ACC112 (cell line): Measurements from ENCODE around the gene DYNC1H1.

Source experiments
- H2AFZ ChIP-seq: fragments of 200-600 bp; sonication (generic); one replicate; pipeline ENCODE4 v1.6.0; 2017; ENCODE audit warnings: antibody characterized with exemption, low read length; ENCODE audit not compliant: unreplicated experiment
- H3K27ac ChIP-seq: fragments of 200-600 bp; sonication (generic); 2 replicates; pipeline ENCODE4 v1.5.1; 2014; ENCODE audit warnings: low read depth, mild to moderate bottlenecking, antibody characterized with exemption, low read length, moderate library complexity
- H3K27me3 ChIP-seq: fragments of 200-600 bp; sonication (generic); 2 replicates; pipeline ENCODE4 v1.6.1; 2014; ENCODE audit warnings: mild to moderate bottlenecking, antibody characterized with exemption, low read length, moderate library complexity, mixed read lengths; ENCODE audit not compliant: insufficient read depth
- H3K36me3 ChIP-seq: fragments of 200-600 bp; sonication (generic); 2 replicates; pipeline ENCODE4 v1.6.1; 2016; ENCODE audit warnings: mild to moderate bottlenecking, antibody characterized with exemption, low read length, moderate library complexity, mixed read lengths; ENCODE audit not compliant: insufficient read depth
- H3K4me1 ChIP-seq: fragments of 200-600 bp; sonication (generic); one replicate; pipeline ENCODE4 v1.6.1; 2016; ENCODE audit warnings: low read length, mixed read lengths; ENCODE audit not compliant: insufficient read depth, unreplicated experiment, control insufficient read depth
- H3K4me3 ChIP-seq: fragments of 200-600 bp; sonication (generic); 2 replicates; pipeline ENCODE4 v1.5.1; 2014; ENCODE audit warnings: mild to moderate bottlenecking, low read depth, low read length
- H3K79me2 ChIP-seq: fragments of 200-600 bp; sonication (generic); one replicate; pipeline ENCODE4 v1.6.0; 2016; ENCODE audit warnings: low read length; ENCODE audit not compliant: control insufficient read depth, unreplicated experiment, insufficient read depth

DYNC1H1 gene

GRCh38 chr14:102015771-102016170, 51.4 kb downstream of the DYNC1H1 start:
- Histone ChIP-seq H3K4me3 (no peak overlapping the region), H3K4me1 (peaks cover 12% of the 10 kb centered on the region), H3K79me2 (peaks cover 3% of the 10 kb centered on the region), H3K36me3 (peaks cover 79% of the 10 kb centered on the region), H3K27me3 (no peaks in the 10 kb centered on the region), H3K27ac (no peak overlapping the region), H2AFZ (no peak overlapping the region)

- H3K79me2 ChIP-seq: peaks cover 3% of the 10 kb centered on the region
- H3K27ac ChIP-seq: no peak overlapping the region
- H3K4me3 ChIP-seq: no peak overlapping the region
- peaks cover 12% of the 10 kb centered on the region for H3K4me1 ChIP-seq
- peaks cover 77% of the 10 kb centered on the region for H3K36me3 ChIP-seq
- H2AFZ ChIP-seq: no peak overlapping the region
- no peaks in the 10 kb centered on the region for H3K27me3 ChIP-seq
These were observed 52.2 kb downstream of the DYNC1H1 start for GRCh38 chr14:102016420-102017090.

GRCh38 chr14:102018251-102018650, 53.9 kb downstream of the DYNC1H1 start:
- H3K27ac ChIP-seq: no peak overlapping the region
- no peak overlapping the region for H2AFZ ChIP-seq
- peaks cover 12% of the 10 kb centered on the region for H3K4me1 ChIP-seq
- H3K36me3 ChIP-seq: peaks cover 76% of the 10 kb centered on the region
- H3K4me3 ChIP-seq: no peak overlapping the region
- H3K27me3 ChIP-seq: no peaks in the 10 kb centered on the region
- H3K79me2 ChIP-seq: no peaks in the 10 kb centered on the region

DNA sequence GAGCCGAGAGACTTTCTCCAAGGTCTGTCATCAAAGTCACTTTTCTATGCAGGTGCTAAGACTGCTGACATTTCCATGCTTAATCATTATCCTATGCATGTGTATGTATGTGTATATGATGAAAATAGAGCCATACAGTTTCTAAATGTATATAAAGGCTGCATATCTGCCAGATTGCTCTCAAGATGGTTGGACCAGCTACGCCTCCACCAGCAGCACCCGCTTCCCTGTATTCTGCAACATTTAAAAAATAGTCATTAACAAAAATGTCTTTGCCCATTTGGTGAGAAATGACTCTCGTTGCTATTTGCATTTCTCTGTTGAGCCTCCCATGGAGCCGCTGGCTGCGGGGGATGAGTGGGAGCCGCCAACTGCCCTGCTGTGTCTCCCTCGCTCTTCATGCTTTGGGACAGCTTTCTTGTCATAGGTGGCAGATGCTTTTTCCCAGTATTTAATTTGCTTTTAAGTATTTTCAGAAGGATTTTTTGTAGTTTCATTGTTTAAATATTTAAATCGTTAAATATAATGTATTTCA, 54.7 kb downstream of the DYNC1H1 start:
- H3K79me2 ChIP-seq: no peaks in the 10 kb centered on the region
- H3K36me3 ChIP-seq: peaks cover 74% of the 10 kb centered on the region
- H2AFZ ChIP-seq: no peak overlapping the region
- no peaks in the 10 kb centered on the region for H3K27me3 ChIP-seq
- peaks cover 12% of the 10 kb centered on the region for H3K4me1 ChIP-seq
- H3K27ac ChIP-seq: no peak overlapping the region
- no peak overlapping the region for H3K4me3 ChIP-seq

DNA sequence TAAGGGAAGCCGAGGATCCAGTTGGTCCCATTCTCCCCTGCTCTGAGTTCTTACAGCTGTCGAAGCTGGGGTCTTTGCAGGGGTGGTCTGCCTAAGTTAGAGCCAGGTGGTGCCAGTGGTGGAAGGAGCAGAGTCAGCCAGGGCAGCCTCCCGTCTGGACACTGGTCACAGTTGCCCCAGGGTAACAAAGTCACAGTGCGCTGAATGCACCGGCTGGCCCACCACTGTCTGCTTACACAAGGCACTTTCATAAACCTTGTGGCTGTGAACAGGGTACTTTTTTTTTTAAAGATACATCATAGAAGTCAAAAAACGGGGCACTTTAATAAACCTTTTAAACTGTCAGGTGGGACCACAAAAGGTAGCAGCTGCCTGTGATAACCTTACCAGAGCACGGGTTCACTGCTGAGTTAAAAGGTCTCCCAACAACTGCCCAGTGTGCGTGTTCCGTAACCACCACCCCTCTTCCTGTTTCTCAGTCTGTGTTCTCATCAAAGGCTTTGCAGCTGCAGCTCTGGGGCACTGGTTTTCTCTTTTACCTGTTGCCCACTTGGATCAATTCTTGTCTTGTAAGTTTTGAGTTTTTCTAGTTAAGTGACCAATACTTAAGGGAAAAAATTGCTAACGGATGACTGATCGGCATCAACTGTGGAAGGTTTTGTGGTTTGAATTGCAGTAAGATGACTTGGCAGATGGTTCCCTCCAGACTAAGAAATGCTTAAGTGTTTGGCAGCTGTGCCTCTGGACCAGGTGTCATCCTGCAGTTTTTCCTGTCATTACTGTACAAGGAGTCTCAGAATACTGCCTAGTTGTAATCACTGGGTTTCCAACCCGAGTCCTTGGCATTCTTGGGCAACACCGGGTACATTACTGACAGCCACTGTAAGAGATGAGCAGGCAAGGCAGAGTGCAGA, 55.9 kb downstream of the DYNC1H1 start:
- H3K36me3 ChIP-seq: peaks cover 65% of the 10 kb centered on the region

GRCh38 chr14:102026934-102027333, 62.6 kb downstream of the DYNC1H1 start:
- peaks cover 12% of the 10 kb centered on the region for H3K4me1 ChIP-seq
- H3K36me3 ChIP-seq: peaks cover 63% of the 10 kb centered on the region
- H3K4me3 ChIP-seq: no peak overlapping the region
- no peak overlapping the region for H2AFZ ChIP-seq
- no peaks in the 10 kb centered on the region for H3K27me3 ChIP-seq
- no peak overlapping the region for H3K27ac ChIP-seq
- H3K79me2 ChIP-seq: peaks cover 6% of the 10 kb centered on the region

More for the DNA sequence above, 55.9 kb downstream of the DYNC1H1 start:
- no peak overlapping the region for H2AFZ ChIP-seq
- peaks cover 12% of the 10 kb centered on the region for H3K4me1 ChIP-seq
- peak overlapping the region; percentile 11 for H3K27ac ChIP-seq
- no peak overlapping the region for H3K4me3 ChIP-seq
- H3K79me2 ChIP-seq: no peaks in the 10 kb centered on the region
- no peaks in the 10 kb centered on the region for H3K27me3 ChIP-seq

DNA sequence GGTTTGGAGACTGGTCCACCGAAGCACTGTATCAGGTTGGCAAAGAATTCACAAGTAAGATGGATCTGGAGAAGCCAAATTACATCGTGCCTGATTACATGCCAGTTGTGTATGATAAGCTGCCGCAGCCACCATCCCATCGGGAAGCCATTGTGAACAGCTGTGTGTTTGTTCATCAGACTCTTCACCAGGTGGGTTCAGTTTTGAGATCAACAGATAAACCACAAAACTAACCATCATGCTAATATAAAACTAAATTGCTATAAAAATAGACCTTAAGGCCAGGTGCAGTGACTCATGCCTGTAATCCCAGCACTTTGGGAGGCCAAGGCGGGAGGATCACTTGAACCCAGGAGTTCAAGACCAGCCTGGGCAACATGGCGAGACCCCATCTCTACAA, 63.6 kb downstream of the DYNC1H1 start:
- H3K36me3 ChIP-seq: peaks cover 66% of the 10 kb centered on the region
- no peaks in the 10 kb centered on the region for H3K27me3 ChIP-seq
- H3K27ac ChIP-seq: no peak overlapping the region

DNA sequence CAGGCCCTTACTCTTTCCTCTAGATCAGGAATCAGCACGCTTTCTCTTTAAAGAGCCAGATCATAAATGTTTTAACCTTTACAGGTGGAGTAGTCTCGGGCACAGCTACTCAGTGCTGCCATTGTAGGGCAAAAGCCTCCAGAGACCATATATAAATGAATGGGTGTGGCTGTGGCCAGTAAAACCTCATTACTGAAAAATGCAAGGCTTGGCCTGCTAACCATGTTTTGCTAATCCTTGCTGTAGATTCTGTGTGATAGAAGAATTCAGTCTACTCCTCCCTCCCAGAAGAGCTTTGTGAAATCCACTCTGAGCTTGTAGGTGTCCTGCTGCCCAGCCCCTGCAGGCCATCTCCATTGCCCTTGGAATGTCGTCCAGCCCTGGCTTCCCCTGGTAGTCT, 64.4 kb downstream of the DYNC1H1 start:
- Histone ChIP-seq H3K4me3 (no peak overlapping the region), H3K79me2 (peaks cover 6% of the 10 kb centered on the region), H2AFZ (no peak overlapping the region), H3K27me3 (no peaks in the 10 kb centered on the region), H3K27ac (peak overlapping the region; percentile 50), H3K4me1 (peaks cover 12% of the 10 kb centered on the region), H3K36me3 (peaks cover 67% of the 10 kb centered on the region)

More for the DNA sequence above, 63.6 kb downstream of the DYNC1H1 start:
- H3K79me2 ChIP-seq: peaks cover 6% of the 10 kb centered on the region
- H3K4me1 ChIP-seq: peaks cover 12% of the 10 kb centered on the region
- no peak overlapping the region for H3K4me3 ChIP-seq
- H2AFZ ChIP-seq: no peak overlapping the region

DNA sequence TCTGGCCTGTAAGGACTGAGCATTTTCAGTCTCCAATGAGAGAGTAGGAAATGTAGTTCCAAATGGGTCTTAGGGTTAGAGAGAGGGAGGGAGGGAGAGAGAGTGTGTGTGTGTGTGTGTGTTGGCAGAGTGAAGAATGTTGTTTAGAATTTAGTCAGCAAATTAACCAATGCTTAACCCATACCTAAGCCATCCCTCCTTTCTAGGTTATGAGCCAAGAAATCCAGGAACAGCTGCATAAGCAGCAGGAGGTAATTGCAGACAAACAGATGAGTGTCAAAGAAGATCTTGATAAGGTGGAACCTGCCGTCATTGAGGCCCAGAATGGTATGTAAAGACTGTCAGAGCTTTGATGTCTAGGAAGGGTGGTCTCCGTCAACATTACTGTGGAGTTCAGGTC, 65.6 kb downstream of the DYNC1H1 start:
- Histone ChIP-seq H3K79me2 (peaks cover 6% of the 10 kb centered on the region), H3K4me1 (peaks cover 12% of the 10 kb centered on the region), H3K27me3 (no peaks in the 10 kb centered on the region), H3K36me3 (peaks cover 67% of the 10 kb centered on the region), H3K4me3 (no peak overlapping the region), H3K27ac (no peak overlapping the region), H2AFZ (no peak overlapping the region)

DNA sequence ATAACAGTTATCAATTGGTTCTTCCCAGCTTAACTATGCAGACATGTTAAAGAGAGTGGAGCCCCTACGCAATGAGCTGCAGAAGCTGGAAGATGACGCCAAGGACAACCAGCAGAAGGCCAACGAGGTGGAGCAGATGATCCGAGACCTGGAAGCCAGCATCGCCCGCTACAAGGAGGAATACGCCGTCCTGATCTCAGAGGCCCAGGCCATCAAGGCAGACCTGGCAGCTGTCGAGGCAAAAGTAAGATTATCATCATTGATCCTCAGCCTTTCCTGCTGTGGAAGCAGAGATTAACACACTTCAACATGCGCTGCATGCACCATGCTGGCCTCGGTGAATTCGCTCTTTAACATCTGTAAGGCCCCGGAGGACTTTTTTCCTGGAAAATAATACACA, 68.9 kb downstream of the DYNC1H1 start:
- Histone ChIP-seq H3K27me3 (no peaks in the 10 kb centered on the region), H3K27ac (no peak overlapping the region), H3K4me3 (no peak overlapping the region), H2AFZ (no peak overlapping the region), H3K79me2 (peaks cover 6% of the 10 kb centered on the region), H3K4me1 (peaks cover 12% of the 10 kb centered on the region), H3K36me3 (peaks cover 64% of the 10 kb centered on the region)
